Measurements from ENCODE around the gene ADARB2.

DNA sequence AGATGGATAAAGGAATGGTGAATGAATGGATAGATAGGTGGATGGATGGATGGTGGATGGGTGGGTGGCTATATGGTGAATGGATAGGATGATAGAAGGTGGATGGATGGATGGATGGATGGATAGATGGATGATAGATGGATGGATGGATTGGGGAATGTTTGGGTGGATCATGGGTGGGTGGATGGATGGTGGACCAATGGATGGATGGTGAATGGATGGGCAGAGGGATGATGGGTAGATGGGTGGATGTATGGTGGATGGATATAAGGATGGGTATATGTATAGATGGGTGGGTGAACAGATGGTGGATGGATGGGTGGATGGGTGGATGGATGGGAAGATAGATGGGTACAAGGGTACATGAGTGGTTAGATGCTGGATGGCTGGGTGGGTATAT is 322.4 kb downstream of the ADARB2 start:
- TF ChIP-seq, protein P1, sequence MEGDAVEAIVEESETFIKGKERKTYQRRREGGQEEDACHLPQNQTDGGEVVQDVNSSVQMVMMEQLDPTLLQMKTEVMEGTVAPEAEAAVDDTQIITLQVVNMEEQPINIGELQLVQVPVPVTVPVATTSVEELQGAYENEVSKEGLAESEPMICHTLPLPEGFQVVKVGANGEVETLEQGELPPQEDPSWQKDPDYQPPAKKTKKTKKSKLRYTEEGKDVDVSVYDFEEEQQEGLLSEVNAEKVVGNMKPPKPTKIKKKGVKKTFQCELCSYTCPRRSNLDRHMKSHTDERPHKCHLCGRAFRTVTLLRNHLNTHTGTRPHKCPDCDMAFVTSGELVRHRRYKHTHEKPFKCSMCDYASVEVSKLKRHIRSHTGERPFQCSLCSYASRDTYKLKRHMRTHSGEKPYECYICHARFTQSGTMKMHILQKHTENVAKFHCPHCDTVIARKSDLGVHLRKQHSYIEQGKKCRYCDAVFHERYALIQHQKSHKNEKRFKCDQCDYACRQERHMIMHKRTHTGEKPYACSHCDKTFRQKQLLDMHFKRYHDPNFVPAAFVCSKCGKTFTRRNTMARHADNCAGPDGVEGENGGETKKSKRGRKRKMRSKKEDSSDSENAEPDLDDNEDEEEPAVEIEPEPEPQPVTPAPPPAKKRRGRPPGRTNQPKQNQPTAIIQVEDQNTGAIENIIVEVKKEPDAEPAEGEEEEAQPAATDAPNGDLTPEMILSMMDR (IDR thresholded peaks at IDR 0.05) = no peak
- no peak for TF ChIP-seq POLR2A (IDR thresholded peaks at IDR 0.05)

All from testis (tissue), 2 donors.